ENCODE measurements around the gene RBM20. TPM values are rescaled to one million over a fixed set of nuclear protein-coding genes. Genes with fewer than 3 reads are reported as not detected.

The RBM20 gene
- total and polyA plus RNA-seq, 2 experiments from 2014 or later = 0.05 to 0.17 TPM

- Histone ChIP-seq H2AFZ (no peak overlapping the region), H4K20me1 (replicated peaks; ENCODE audit: insufficient read depth) (no peaks in the 10 kb centered on the region), H3K27me3 (ENCODE audit: insufficient read depth) (no peaks in the 10 kb centered on the region), H3K79me2 (replicated peaks; ENCODE audit: insufficient read depth) (no peaks in the 10 kb centered on the region), H3K4me3 (no peak overlapping the region), H3F3A (replicated peaks; ENCODE audit: low read depth) (no peaks in the 10 kb centered on the region), H3K4me2 (no peak overlapping the region), H3K27ac (ENCODE audit: low read depth) (no peak overlapping the region), H3K4me1 (ENCODE audit: insufficient read depth) (no peaks in the 10 kb centered on the region), H3K36me3 (ENCODE audit: insufficient read depth) (no peaks in the 10 kb centered on the region), H3K9me2 (ENCODE audit: insufficient read depth) (no peaks in the 10 kb centered on the region)
- DNase-seq (ENCODE audit: low spot score) (no peak), ATAC-seq (no peak)
- Mint-ChIP-seq H3K27me3 (ENCODE audit: insufficient read depth, low read depth, poor library complexity) (no peaks in the 10 kb centered on the region), H3K9me3 (no peaks in the 10 kb centered on the region), H3K36me3 (ENCODE audit: low read depth) (peaks cover 5% of the 10 kb centered on the region; the same call in 1 of the 3 replicates), H3K4me3 (no peak overlapping the region), H3K4me1 (no peaks in the 10 kb centered on the region), H3K27ac (no peak overlapping the region)
- no peak for TF ChIP-seq EZH2 (IDR thresholded peaks at IDR 0.05; ENCODE audit: low read depth, unreplicated experiment)
- TF ChIP-seq ZNF331 (CRISPR knock-in tag; IDR thresholded peaks at IDR 0.05; ENCODE audit: low read depth) = no peak
- TF ChIP-seq STAT1 (IDR thresholded peaks at IDR 0.05; ENCODE audit: unreplicated experiment) = no peak
- TF ChIP-seq, protein P1, sequence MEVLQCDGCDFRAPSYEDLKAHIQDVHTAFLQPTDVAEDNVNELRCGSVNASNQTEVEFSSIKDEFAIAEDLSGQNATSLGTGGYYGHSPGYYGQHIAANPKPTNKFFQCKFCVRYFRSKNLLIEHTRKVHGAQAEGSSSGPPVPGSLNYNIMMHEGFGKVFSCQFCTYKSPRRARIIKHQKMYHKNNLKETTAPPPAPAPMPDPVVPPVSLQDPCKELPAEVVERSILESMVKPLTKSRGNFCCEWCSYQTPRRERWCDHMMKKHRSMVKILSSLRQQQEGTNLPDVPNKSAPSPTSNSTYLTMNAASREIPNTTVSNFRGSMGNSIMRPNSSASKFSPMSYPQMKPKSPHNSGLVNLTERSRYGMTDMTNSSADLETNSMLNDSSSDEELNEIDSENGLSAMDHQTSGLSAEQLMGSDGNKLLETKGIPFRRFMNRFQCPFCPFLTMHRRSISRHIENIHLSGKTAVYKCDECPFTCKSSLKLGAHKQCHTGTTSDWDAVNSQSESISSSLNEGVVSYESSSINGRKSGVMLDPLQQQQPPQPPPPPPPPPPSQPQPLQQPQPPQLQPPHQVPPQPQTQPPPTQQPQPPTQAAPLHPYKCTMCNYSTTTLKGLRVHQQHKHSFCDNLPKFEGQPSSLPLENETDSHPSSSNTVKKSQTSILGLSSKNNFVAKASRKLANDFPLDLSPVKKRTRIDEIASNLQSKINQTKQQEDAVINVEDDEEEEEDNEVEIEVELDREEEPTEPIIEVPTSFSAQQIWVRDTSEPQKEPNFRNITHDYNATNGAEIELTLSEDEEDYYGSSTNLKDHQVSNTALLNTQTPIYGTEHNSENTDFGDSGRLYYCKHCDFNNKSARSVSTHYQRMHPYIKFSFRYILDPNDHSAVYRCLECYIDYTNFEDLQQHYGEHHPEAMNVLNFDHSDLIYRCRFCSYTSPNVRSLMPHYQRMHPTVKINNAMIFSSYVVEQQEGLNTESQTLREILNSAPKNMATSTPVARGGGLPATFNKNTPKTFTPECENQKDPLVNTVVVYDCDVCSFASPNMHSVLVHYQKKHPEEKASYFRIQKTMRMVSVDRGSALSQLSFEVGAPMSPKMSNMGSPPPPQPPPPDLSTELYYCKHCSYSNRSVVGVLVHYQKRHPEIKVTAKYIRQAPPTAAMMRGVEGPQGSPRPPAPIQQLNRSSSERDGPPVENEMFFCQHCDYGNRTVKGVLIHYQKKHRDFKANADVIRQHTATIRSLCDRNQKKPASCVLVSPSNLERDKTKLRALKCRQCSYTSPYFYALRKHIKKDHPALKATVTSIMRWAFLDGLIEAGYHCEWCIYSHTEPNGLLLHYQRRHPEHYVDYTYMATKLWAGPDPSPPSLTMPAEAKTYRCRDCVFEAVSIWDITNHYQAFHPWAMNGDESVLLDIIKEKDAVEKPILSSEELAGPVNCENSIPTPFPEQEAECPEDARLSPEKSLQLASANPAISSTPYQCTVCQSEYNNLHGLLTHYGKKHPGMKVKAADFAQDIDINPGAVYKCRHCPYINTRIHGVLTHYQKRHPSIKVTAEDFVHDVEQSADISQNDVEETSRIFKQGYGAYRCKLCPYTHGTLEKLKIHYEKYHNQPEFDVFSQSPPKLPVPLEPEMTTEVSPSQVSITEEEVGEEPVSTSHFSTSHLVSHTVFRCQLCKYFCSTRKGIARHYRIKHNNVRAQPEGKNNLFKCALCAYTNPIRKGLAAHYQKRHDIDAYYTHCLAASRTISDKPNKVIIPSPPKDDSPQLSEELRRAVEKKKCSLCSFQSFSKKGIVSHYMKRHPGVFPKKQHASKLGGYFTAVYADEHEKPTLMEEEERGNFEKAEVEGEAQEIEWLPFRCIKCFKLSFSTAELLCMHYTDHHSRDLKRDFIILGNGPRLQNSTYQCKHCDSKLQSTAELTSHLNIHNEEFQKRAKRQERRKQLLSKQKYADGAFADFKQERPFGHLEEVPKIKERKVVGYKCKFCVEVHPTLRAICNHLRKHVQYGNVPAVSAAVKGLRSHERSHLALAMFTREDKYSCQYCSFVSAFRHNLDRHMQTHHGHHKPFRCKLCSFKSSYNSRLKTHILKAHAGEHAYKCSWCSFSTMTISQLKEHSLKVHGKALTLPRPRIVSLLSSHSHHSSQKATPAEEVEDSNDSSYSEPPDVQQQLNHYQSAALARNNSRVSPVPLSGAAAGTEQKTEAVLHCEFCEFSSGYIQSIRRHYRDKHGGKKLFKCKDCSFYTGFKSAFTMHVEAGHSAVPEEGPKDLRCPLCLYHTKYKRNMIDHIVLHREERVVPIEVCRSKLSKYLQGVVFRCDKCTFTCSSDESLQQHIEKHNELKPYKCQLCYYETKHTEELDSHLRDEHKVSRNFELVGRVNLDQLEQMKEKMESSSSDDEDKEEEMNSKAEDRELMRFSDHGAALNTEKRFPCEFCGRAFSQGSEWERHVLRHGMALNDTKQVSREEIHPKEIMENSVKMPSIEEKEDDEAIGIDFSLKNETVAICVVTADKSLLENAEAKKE (CRISPR knock-in tag; IDR thresholded peaks at IDR 0.05) = no peak
- no peak for TF ChIP-seq NANOG (IDR thresholded peaks at IDR 0.05; ENCODE audit: borderline replicate concordance)
- no peak for TF ChIP-seq ZNF114 (CRISPR knock-in tag; IDR thresholded peaks at IDR 0.05)
- no peak for TF ChIP-seq POLR2AphosphoS5 (IDR thresholded peaks at IDR 0.05; ENCODE audit: low read depth)
Observed at GRCh38 chr10:110881247-110881646, 237.1 kb downstream of the RBM20 start.

GRCh38 chr10:110881905-110882304, 237.8 kb downstream of the RBM20 start:
- no peaks in the 10 kb centered on the region for H3K9me2 ChIP-seq (ENCODE audit: insufficient read depth)
- Mint-ChIP-seq H3K4me3 (no peak overlapping the region), H3K9me3 (no peaks in the 10 kb centered on the region), H3K36me3 (ENCODE audit: low read depth) (peaks cover 5% of the 10 kb centered on the region; the same call in 1 of the 3 replicates), H3K4me1 (no peaks in the 10 kb centered on the region), H3K27ac (no peak overlapping the region), H3K27me3 (ENCODE audit: insufficient read depth, low read depth, poor library complexity) (no peaks in the 10 kb centered on the region)
- ATAC-seq (no peak), DNase-seq (ENCODE audit: low spot score) (no peak)
- no peaks in the 10 kb centered on the region for H3K27me3 ChIP-seq (ENCODE audit: insufficient read depth)
- H3K4me3 ChIP-seq = no peak overlapping the region
- TF ChIP-seq ZNF331 (CRISPR knock-in tag; IDR thresholded peaks at IDR 0.05; ENCODE audit: low read depth) = no peak
- no peak for TF ChIP-seq JUNB (IDR thresholded peaks at IDR 0.05; ENCODE audit: unreplicated experiment)
- no peak for TF ChIP-seq EZH2phosphoT487 (IDR thresholded peaks at IDR 0.05; ENCODE audit: unreplicated experiment)
- H3K27ac ChIP-seq (ENCODE audit: low read depth) = no peak overlapping the region
- H3K79me2 ChIP-seq (replicated peaks; ENCODE audit: insufficient read depth) = no peaks in the 10 kb centered on the region
- H2AFZ ChIP-seq = no peak overlapping the region
- no peaks in the 10 kb centered on the region for H3F3A ChIP-seq (replicated peaks; ENCODE audit: low read depth)
- no peak overlapping the region for H3K4me2 ChIP-seq
- no peaks in the 10 kb centered on the region for H3K36me3 ChIP-seq (ENCODE audit: insufficient read depth)
- no peaks in the 10 kb centered on the region for H3K4me1 ChIP-seq (ENCODE audit: insufficient read depth)
- no peaks in the 10 kb centered on the region for H4K20me1 ChIP-seq (replicated peaks; ENCODE audit: insufficient read depth)

All from GM23338 (cell line).